ENCODE results near the gene NEK5.

DNA sequence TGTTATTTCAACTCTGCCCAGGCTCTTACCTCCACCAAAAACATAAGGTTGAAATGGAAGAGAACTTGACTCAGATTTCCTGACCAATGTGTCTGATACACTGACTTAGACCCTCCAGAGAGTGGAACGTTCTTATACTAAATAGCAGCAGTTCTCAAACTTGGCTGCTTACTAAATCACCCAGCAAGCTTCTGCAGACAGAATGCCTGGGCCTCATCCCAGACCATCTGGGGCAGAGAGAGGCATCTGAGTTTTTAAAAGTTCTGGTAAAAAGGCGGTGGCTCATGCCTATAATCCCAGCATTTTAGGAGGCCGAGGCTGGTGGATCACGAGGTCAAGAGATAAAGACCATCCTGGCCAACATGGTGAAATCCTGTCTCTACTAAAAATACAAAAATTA lies 46.3 kb downstream of the NEK5 start:
- TF ChIP-seq, protein P1, sequence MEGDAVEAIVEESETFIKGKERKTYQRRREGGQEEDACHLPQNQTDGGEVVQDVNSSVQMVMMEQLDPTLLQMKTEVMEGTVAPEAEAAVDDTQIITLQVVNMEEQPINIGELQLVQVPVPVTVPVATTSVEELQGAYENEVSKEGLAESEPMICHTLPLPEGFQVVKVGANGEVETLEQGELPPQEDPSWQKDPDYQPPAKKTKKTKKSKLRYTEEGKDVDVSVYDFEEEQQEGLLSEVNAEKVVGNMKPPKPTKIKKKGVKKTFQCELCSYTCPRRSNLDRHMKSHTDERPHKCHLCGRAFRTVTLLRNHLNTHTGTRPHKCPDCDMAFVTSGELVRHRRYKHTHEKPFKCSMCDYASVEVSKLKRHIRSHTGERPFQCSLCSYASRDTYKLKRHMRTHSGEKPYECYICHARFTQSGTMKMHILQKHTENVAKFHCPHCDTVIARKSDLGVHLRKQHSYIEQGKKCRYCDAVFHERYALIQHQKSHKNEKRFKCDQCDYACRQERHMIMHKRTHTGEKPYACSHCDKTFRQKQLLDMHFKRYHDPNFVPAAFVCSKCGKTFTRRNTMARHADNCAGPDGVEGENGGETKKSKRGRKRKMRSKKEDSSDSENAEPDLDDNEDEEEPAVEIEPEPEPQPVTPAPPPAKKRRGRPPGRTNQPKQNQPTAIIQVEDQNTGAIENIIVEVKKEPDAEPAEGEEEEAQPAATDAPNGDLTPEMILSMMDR (IDR thresholded peaks at IDR 0.05), result no peak
- TF ChIP-seq POLR2A (IDR thresholded peaks at IDR 0.05), result no peak
